Measurements from ENCODE around the gene UBE2M. TPM values are rescaled to one million over a fixed set of nuclear protein-coding genes. Genes with fewer than 3 reads are reported as not detected.
A peak's percentile ranks its signal among the peaks of the same experiment; 100 is the strongest.
"Not testable (repeated sequence)": the region's sequence is repeated elsewhere in the genome, so short reads cannot be mapped to it uniquely, and the experiment has no call there.

UBE2M gene
- 243 and 268 TPM in 2 replicates for total RNA-seq (2014; rRNA removed)
- percentile 88 among the genes with signal in this experiment for Bru-seq, nascent RNA
- percentile 97 among the genes with signal in this experiment for BruChase-seq, experiment 1, labeled RNA remaining after a 6-hour chase
- BruChase-seq, experiment 2, labeled RNA remaining after a 2-hour chase: percentile 94 among the genes with signal in this experiment
- long read RNA-seq, transcript UBE2M-201 (6 exons, 1,508 nt): major isoform, 273 of 306 reads
- long read RNA-seq, partial matches to known transcripts: 7 of 306 reads
- long read RNA-seq, other reads (novel, unspliced or antisense): 26 of 306 reads

GRCh38 chr19:58558066-58558622, at the start of gene UBE2M:
Gene UBE2M (minus strand): TSS chr19:58558611. CDS start chr19:58558381, 230 bp downstream.
- peak within 1 kb of the TSS; percentile 86 for H2AFZ ChIP-seq (ENCODE audit: low read length)
- H3K27ac ChIP-seq (ENCODE audit: low read length): peak within 1 kb of the TSS; percentile 85
- no peaks in the 10 kb centered on the region for H3K9me3 ChIP-seq (ENCODE audit: low read length)
- POLR2A ChIA-PET (ENCODE audit: unreplicated experiment): interaction anchor here (0.9 kb wide), 1 partner anchor 15 kb away, joined by 4 read pairs; the partner anchor contains the start of gene TRIM28
- DNase-seq (no peak), ATAC-seq (no peak)
- peaks cover 11% of the 10 kb centered on the region for H3K36me3 ChIP-seq (ENCODE audit: low read depth, low read length)
- peaks cover 4% of the 10 kb centered on the region for H3F3A ChIP-seq (ENCODE audit: low read length, unreplicated experiment)
- intact Hi-C loops (cut with micrococcal nuclease): loop anchor here (2.0 kb wide), 1 partner anchor 15 kb away; the partner anchor contains the start of gene MZF1
- H3K4me1 ChIP-seq (ENCODE audit: insufficient read depth, low read length): peaks cover 57% of the 10 kb centered on the region
- peak within 1 kb of the TSS; percentile 97 for H3K4me2 ChIP-seq (ENCODE audit: low read length)
- no peaks in the 10 kb centered on the region for H3K27me3 ChIP-seq (ENCODE audit: low read length)
- peaks cover 33% of the 10 kb centered on the region for H3K79me2 ChIP-seq (ENCODE audit: low read length)
- CTCF ChIA-PET: no interaction called here
- no peaks in the 10 kb centered on the region for H3K9me2 ChIP-seq (replicated peaks; ENCODE audit: low read length)
- H3K4me3 ChIP-seq (ENCODE audit: low read length): peak within 1 kb of the TSS; percentile 95
- TF ChIP-seq, protein P1, sequence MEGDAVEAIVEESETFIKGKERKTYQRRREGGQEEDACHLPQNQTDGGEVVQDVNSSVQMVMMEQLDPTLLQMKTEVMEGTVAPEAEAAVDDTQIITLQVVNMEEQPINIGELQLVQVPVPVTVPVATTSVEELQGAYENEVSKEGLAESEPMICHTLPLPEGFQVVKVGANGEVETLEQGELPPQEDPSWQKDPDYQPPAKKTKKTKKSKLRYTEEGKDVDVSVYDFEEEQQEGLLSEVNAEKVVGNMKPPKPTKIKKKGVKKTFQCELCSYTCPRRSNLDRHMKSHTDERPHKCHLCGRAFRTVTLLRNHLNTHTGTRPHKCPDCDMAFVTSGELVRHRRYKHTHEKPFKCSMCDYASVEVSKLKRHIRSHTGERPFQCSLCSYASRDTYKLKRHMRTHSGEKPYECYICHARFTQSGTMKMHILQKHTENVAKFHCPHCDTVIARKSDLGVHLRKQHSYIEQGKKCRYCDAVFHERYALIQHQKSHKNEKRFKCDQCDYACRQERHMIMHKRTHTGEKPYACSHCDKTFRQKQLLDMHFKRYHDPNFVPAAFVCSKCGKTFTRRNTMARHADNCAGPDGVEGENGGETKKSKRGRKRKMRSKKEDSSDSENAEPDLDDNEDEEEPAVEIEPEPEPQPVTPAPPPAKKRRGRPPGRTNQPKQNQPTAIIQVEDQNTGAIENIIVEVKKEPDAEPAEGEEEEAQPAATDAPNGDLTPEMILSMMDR (conservative IDR thresholded peaks at IDR 0.05; ENCODE audit: low read depth, low read length): no peak
- TF ChIP-seq EZH2 (IDR thresholded peaks at IDR 0.05; ENCODE audit: low read length, unreplicated experiment): no peak
- TF ChIP-seq EZH2phosphoT487 (IDR thresholded peaks at IDR 0.05; ENCODE audit: borderline replicate concordance, low read length): no peak
- H4K20me1 ChIP-seq (ENCODE audit: low read length): no peaks in the 10 kb centered on the region
- BruUV-seq (replicated peaks): no TSS peak
- peak within 1 kb of the TSS; percentile 98 for H3K9ac ChIP-seq (ENCODE audit: low read length)

GRCh38 chr19:58607213-58607612, 48.8 kb upstream of the UBE2M start:
- not testable (repeated sequence) for ATAC-seq
- CTCF ChIA-PET: interaction anchor here (0.5 kb wide), 1 partner anchor 38 kb away, joined by 3 read pairs; no protein-coding TSS in a partner anchor

GRCh38 chr19:58606251-58606896, 48.0 kb upstream of the UBE2M start:
- H3K4me2 ChIP-seq (ENCODE audit: low read length); ATAC-seq; BruUV-seq (replicated peaks); H3K27ac ChIP-seq (ENCODE audit: low read length); DNase-seq; POLR2A ChIA-PET (ENCODE audit: unreplicated experiment); H2AFZ ChIP-seq (ENCODE audit: low read length); H3K36me3 ChIP-seq (ENCODE audit: low read depth, low read length); H3K4me3 ChIP-seq (ENCODE audit: low read length); H3K9me3 ChIP-seq (ENCODE audit: low read length); H3K27me3 ChIP-seq (ENCODE audit: low read length); H3K9ac ChIP-seq (ENCODE audit: low read length); CTCF ChIA-PET; intact Hi-C loops (cut with micrococcal nuclease); H3K79me2 ChIP-seq (ENCODE audit: low read length); H3F3A ChIP-seq (ENCODE audit: low read length, unreplicated experiment); H3K4me1 ChIP-seq (ENCODE audit: insufficient read depth, low read length); H4K20me1 ChIP-seq (ENCODE audit: low read length); H3K9me2 ChIP-seq (replicated peaks; ENCODE audit: low read length): not testable (repeated sequence)
- TF ChIP-seq, protein P1 (conservative IDR thresholded peaks at IDR 0.05; ENCODE audit: low read depth, low read length): peak; percentile 50; the same call in 1 of the 2 replicates

More at GRCh38 chr19:58607213-58607612, 48.8 kb upstream of the UBE2M start:
- H3K27ac ChIP-seq (ENCODE audit: low read length); H3K4me3 ChIP-seq (ENCODE audit: low read length); H3K9ac ChIP-seq (ENCODE audit: low read length); H3K4me1 ChIP-seq (ENCODE audit: insufficient read depth, low read length); H3K9me2 ChIP-seq (replicated peaks; ENCODE audit: low read length); BruUV-seq (replicated peaks); H3F3A ChIP-seq (ENCODE audit: low read length, unreplicated experiment); POLR2A ChIA-PET (ENCODE audit: unreplicated experiment); H2AFZ ChIP-seq (ENCODE audit: low read length); H4K20me1 ChIP-seq (ENCODE audit: low read length); H3K4me2 ChIP-seq (ENCODE audit: low read length); H3K79me2 ChIP-seq (ENCODE audit: low read length); H3K27me3 ChIP-seq (ENCODE audit: low read length); intact Hi-C loops (cut with micrococcal nuclease); H3K36me3 ChIP-seq (ENCODE audit: low read depth, low read length); DNase-seq; H3K9me3 ChIP-seq (ENCODE audit: low read length): not testable (repeated sequence)
